Measurements from ENCODE around the gene SLC4A9.

DNA sequence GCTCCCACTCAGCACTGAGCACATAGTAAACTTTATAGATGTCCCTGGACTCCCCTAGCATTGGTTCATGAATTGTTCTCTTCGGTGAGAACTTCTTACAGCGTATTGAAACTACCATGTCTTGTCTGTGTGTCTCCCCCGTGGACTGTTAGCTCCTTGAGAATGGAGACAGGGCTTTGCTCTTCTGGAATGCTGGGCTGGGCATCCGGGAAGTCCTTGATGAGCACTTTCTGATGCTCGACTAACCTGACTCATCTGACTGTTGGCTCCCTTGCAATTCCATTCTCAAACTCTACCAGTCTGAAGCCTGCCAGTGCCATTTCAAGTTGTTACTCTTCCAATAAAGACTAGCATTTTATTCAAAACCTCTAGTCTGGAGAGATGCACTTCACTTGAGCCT lies 42.1 kb upstream of the SLC4A9 start:
- TF ChIP-seq, protein P1, sequence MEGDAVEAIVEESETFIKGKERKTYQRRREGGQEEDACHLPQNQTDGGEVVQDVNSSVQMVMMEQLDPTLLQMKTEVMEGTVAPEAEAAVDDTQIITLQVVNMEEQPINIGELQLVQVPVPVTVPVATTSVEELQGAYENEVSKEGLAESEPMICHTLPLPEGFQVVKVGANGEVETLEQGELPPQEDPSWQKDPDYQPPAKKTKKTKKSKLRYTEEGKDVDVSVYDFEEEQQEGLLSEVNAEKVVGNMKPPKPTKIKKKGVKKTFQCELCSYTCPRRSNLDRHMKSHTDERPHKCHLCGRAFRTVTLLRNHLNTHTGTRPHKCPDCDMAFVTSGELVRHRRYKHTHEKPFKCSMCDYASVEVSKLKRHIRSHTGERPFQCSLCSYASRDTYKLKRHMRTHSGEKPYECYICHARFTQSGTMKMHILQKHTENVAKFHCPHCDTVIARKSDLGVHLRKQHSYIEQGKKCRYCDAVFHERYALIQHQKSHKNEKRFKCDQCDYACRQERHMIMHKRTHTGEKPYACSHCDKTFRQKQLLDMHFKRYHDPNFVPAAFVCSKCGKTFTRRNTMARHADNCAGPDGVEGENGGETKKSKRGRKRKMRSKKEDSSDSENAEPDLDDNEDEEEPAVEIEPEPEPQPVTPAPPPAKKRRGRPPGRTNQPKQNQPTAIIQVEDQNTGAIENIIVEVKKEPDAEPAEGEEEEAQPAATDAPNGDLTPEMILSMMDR (IDR thresholded peaks at IDR 0.05): no peak
- no peak for TF ChIP-seq EP300 (IDR thresholded peaks at IDR 0.05; ENCODE audit: low read depth)
- no peak for TF ChIP-seq POLR2AphosphoS5 (IDR thresholded peaks at IDR 0.05)
- no peak for TF ChIP-seq POLR2A (IDR thresholded peaks at IDR 0.05)

Measured in transverse colon (tissue), 4 donors.